Left lung (tissue), 10 donors: ENCODE results near the gene TNK2. TPM values are rescaled to one million over a fixed set of nuclear protein-coding genes. Genes with fewer than 3 reads are reported as not detected.
"Not testable (repeated sequence)": the region's sequence is repeated elsewhere in the genome, so short reads cannot be mapped to it uniquely, and the experiment has no call there.

ENCODE experiments used
- ATAC-seq: fragments of 200-7000 bp; cut with Tn5 transposase; one replicate; pipeline ENCODE4 v1.9.1; 2020; ENCODE audit warnings: moderate library complexity
- DNase-seq, 4 donors: peaks; one replicate each; pipeline ENCODE4 v3.0.0-alpha.2; 2013 to 2020
- H3K27ac ChIP-seq, 2 donors: fragments of 200-600 bp; sonication (generic) in 1 of 2; one replicate each; pipeline versions ENCODE4 v1.5.0 to v1.8.0; 2020 to 2021
- H3K27me3 ChIP-seq, 2 donors: fragments of 200-600 bp; sonication (generic) in 1 of 2; one replicate each; pipeline versions ENCODE4 v1.5.0 to v1.8.0; 2020 to 2021
- H3K36me3 ChIP-seq, 2 donors: fragments of 200-600 bp; sonication (generic) in 1 of 2; one replicate each; pipeline versions ENCODE4 v1.5.0 to v1.8.0; 2020 to 2021
- H3K4me1 ChIP-seq, 2 donors: fragments of 200-600 bp; one replicate each; pipeline ENCODE4 v1.8.0; 2021
- H3K4me3 ChIP-seq, 2 donors: fragments of 200-600 bp; sonication (generic) in 1 of 2; one replicate each; pipeline versions ENCODE4 v1.5.0 to v1.8.0; 2020 to 2021; ENCODE audit warnings: mild to moderate bottlenecking in 1 of 2
- H3K9me3 ChIP-seq, 2 donors: fragments of 200-600 bp; sonication (generic) in 1 of 2; one replicate each; pipeline versions ENCODE4 v1.5.0 to v1.8.0; 2020 to 2021
- intact Hi-C, 2 donors: fragments of 100-400 bp; cut with DNase I; formaldehyde crosslinking; loops; one replicate each; pipeline versions ENCODE4 v1.11.2 to v1.14.2; 2022
- polyA plus RNA-seq, 6 donors: library from polyadenylated mRNA; unstranded; fragments of 120-200 nt; gene quantifications; one replicate each; pipeline ENCODE4 v1.2.1, GENCODE V29; 2013; ENCODE audit not compliant: insufficient read length in 6 of 6
- total RNA-seq, 2 donors: library from RNA; stranded (reverse); fragmentation: NEBNext Ultra II Directional; extraction: Animal tissue kit (Norgen Biotek cat#: 25700); gene quantifications; one replicate each; pipeline ENCODE4 v1.2.1, GENCODE V29; 2021
- TF ChIP-seq, protein P1 (sequence below), 2 donors: fragments of 200-600 bp; sonication (generic) in 1 of 2; IDR thresholded peaks; one replicate each; pipeline versions ENCODE4 v1.5.0 to v1.8.0; 2021; ENCODE audit warnings: antibody characterized with exemption in 2 of 2
- donor health status: DM: no; HTN: yes; CAD: no.
- donor health status: DM: no; HTN: no; CAD: no.

TNK2 gene
- total and polyA plus RNA-seq, 8 donors, result 49.7 to 75.7 (median 58.2) TPM

DNA sequence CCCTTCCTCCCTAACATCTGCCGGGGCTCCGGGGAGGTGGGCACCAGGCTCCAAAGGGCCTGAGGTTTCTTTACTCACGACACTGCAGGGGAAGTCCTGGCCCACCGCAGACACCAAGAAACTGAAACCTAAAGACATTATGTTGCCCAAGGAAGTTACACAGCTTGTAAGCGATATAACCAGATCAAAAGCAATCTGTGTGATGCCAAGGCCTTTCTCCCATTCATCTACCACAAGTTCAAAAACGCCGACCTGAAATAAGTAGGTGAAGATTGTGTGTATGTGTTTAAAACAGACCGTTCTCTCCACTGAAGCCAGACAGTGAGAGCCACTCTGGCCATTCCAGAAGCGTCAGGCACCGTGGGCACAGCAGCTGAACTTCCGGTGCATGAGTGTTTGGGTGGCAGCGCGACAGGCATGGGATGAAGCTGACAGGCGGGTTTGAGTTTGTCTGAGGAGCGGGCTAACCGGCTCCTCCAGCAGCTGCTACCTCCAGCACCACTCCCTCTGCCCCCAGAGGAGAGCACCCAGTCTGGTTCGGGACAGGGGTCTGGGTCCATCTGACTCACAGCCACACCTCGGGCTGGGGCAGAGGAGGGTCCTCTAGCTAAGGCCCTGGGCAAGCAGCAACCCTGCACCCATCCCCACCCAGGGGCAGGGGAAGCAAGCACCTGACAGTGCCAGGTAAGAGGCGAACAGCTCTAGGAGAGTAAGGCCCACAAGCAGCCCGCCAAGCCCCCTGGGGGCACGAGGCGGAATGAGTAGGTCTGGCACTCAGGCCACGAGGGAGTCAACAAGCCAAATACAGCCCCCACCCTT is 1.3 kb downstream of the TNK2 start:
- H3K9me3 ChIP-seq, result no peaks in the 10 kb centered on the region
- peak overlapping the region; percentile 54 to 82 for H3K27ac ChIP-seq
- ATAC-seq (peak; percentile 69), DNase-seq (peak in 2 of 4 donors; percentile 81 to 89)
- H3K4me3 ChIP-seq, result peak overlapping the region in 1 of 2 donors; percentile 64
- peaks cover 25 to 75% of the 10 kb centered on the region in 2 donors for H3K4me1 ChIP-seq
- no peaks in the 10 kb centered on the region for H3K36me3 ChIP-seq
- intact Hi-C loops, result no loop called here
- H3K27me3 ChIP-seq, result no peaks in the 10 kb centered on the region
- TF ChIP-seq, protein P1, sequence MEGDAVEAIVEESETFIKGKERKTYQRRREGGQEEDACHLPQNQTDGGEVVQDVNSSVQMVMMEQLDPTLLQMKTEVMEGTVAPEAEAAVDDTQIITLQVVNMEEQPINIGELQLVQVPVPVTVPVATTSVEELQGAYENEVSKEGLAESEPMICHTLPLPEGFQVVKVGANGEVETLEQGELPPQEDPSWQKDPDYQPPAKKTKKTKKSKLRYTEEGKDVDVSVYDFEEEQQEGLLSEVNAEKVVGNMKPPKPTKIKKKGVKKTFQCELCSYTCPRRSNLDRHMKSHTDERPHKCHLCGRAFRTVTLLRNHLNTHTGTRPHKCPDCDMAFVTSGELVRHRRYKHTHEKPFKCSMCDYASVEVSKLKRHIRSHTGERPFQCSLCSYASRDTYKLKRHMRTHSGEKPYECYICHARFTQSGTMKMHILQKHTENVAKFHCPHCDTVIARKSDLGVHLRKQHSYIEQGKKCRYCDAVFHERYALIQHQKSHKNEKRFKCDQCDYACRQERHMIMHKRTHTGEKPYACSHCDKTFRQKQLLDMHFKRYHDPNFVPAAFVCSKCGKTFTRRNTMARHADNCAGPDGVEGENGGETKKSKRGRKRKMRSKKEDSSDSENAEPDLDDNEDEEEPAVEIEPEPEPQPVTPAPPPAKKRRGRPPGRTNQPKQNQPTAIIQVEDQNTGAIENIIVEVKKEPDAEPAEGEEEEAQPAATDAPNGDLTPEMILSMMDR (IDR thresholded peaks at IDR 0.05), result no peak

DNA sequence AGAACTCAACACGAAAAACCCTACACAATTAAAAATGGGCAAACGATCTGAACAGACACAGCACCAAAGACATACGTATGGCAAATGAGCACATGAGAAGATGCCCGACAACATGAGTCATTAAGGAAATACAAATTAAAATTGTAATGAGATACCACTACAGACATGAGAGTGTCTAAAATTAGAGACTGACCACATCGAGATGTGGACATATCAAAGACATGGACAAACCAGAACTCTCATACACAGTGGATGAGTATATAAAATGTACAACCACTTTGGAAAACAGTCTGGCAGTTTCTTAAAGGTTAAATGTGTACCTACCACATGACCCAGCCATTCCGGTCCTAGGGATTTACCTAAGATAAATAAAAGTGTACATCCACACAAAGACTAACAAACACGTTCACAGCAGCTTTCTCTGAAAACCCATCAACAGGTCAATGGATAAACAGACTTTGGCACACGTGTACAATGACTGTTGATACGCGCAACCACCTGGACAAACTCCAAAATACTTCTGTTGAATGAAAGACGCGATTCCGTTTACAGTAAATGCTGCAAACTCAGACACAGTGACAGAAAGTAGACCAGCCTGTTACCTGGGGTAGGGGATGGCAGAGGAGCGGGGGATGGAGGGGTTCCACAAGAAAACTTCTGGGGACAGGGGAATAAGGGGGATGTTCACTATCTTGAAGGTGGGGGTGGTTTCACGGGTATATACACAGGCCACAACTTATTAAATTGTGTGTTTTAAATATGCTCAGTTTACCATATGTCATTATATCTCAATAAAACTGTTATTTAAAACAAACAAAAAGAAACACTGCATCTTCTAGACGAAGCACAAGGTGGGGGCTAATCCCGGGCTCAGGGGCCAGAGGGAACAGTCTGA is 2.1 kb downstream of the TNK2 start:
- peaks cover 25 to 84% of the 10 kb centered on the region in 2 donors for H3K4me1 ChIP-seq
- intact Hi-C loops, result no loop called here

DNA sequence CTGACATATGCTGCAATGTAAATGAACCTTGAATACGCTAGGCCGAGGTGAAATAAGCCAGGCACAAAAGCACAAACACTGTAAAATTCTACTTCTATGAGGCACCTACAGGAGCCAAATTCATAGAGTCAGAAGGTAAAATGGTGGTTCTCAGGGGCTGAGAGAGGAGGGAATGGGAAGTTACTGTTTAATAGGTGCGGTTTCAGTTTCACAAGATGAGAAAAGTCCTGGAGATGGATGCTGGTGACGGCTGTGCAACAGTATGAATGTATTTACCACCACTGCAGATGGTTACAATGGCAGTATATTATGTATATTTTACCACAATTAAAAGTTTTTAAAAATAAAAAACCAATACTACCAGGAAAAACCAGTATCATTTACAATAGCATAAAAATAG is 4.0 kb downstream of the TNK2 start:
- no peak for ATAC-seq
- H3K9me3 ChIP-seq, result no peaks in the 10 kb centered on the region
- peaks cover 25 to 94% of the 10 kb centered on the region in 2 donors for H3K4me1 ChIP-seq
- H3K27ac ChIP-seq, result peak overlapping the region in 1 of 2 donors; percentile 88
- DNase-seq, result no peak
- H3K27me3 ChIP-seq, result no peaks in the 10 kb centered on the region
- TF ChIP-seq, protein P1 (IDR thresholded peaks at IDR 0.05), result no peak
- intact Hi-C loops, result no loop called here
- no peak overlapping the region for H3K4me3 ChIP-seq
- no peaks in the 10 kb centered on the region for H3K36me3 ChIP-seq

More for the DNA sequence above, 2.1 kb downstream of the TNK2 start:
- no peaks in the 10 kb centered on the region for H3K27me3 ChIP-seq
- no peaks in the 10 kb centered on the region for H3K9me3 ChIP-seq
- peak overlapping the region; percentile 54 to 82 for H3K27ac ChIP-seq
- no peak for DNase-seq
- H3K36me3 ChIP-seq, result no peaks in the 10 kb centered on the region
- no peak for ATAC-seq
- TF ChIP-seq, protein P1 (IDR thresholded peaks at IDR 0.05), result no peak
- peak overlapping the region in 1 of 2 donors; percentile 64 for H3K4me3 ChIP-seq

- intact Hi-C loops, result no loop called here
- no peaks in the 10 kb centered on the region for H3K27me3 ChIP-seq
- no peaks in the 10 kb centered on the region for H3K9me3 ChIP-seq
- H3K36me3 ChIP-seq, result no peaks in the 10 kb centered on the region
- peak overlapping the region; percentile 14 to 88 for H3K27ac ChIP-seq
- no peak for DNase-seq
- peaks cover 25 to 94% of the 10 kb centered on the region in 2 donors for H3K4me1 ChIP-seq
- no peak overlapping the region for H3K4me3 ChIP-seq
- TF ChIP-seq, protein P1 (IDR thresholded peaks at IDR 0.05), result no peak
- no peak for ATAC-seq
Observed at GRCh38 chr3:195903950-195904290, 4.4 kb downstream of the TNK2 start.

- not testable (repeated sequence) for DNase-seq
- H3K27ac ChIP-seq, result peak overlapping the region in 1 of 2 donors; percentile 88
Observed at GRCh38 chr3:195902634-195903033, 5.7 kb downstream of the TNK2 start.

GRCh38 chr3:195901836-195902585 is 6.3 kb downstream of the TNK2 start:
- H3K36me3 ChIP-seq, H3K9me3 ChIP-seq, DNase-seq, intact Hi-C loops, ATAC-seq, H3K4me3 ChIP-seq, H3K27me3 ChIP-seq: not testable (repeated sequence)
- Histone ChIP-seq H3K27ac (peak overlapping the region in 1 of 2 donors; percentile 88), H3K4me1 (peaks cover 15 to 88% of the 10 kb centered on the region in 2 donors)

More at GRCh38 chr3:195902634-195903033, 5.7 kb downstream of the TNK2 start:
- H3K27me3 ChIP-seq, intact Hi-C loops, H3K4me3 ChIP-seq, H3K9me3 ChIP-seq, ATAC-seq, H3K36me3 ChIP-seq: not testable (repeated sequence)
- H3K4me1 ChIP-seq, result peaks cover 19 to 89% of the 10 kb centered on the region in 2 donors
